ENCODE results near the gene GALNT1.

DNA sequence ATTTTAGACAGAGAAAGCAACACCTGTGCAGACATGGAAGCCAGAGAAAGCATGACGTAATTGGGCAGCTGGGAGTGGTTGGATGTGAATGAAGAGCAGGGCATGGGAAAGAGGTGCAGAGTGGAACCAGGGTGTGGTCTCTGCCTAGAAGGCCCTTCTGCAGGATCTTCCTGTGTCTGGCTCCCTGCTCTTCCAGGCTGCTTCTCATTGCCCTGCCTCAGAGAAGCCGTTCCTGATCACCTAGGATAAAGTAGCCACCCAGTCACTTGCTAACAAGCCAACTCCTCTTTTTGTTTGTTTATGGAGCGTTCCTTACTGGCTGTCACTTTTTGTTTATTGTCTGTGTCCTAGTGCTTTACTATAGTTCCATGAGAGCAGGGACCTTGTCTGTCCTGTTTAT lies 28.5 kb downstream of the GALNT1 start:
- TF ChIP-seq, protein P1, sequence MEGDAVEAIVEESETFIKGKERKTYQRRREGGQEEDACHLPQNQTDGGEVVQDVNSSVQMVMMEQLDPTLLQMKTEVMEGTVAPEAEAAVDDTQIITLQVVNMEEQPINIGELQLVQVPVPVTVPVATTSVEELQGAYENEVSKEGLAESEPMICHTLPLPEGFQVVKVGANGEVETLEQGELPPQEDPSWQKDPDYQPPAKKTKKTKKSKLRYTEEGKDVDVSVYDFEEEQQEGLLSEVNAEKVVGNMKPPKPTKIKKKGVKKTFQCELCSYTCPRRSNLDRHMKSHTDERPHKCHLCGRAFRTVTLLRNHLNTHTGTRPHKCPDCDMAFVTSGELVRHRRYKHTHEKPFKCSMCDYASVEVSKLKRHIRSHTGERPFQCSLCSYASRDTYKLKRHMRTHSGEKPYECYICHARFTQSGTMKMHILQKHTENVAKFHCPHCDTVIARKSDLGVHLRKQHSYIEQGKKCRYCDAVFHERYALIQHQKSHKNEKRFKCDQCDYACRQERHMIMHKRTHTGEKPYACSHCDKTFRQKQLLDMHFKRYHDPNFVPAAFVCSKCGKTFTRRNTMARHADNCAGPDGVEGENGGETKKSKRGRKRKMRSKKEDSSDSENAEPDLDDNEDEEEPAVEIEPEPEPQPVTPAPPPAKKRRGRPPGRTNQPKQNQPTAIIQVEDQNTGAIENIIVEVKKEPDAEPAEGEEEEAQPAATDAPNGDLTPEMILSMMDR (IDR thresholded peaks at IDR 0.05; ENCODE audit: low read depth, low read length, poor library complexity, severe bottlenecking): no peak
- TF ChIP-seq EZH2phosphoT487 (IDR thresholded peaks at IDR 0.05; ENCODE audit: borderline replicate concordance, low read length): no peak
